Nephron progenitor cell (in vitro differentiated cells): ENCODE results near the gene TRDN.
A peak's percentile ranks its signal among the peaks of the same experiment; 100 is the strongest.

Experiments used
- DNase-seq: peaks from one replicate; pipeline ENCODE4 v3.0.0; 2021
- H3K27ac Mint-ChIP-seq: 2 replicates; pipeline ENCODE4 v1.8.0; 2021; ENCODE audit warnings: mild to moderate bottlenecking, moderate library complexity, mixed read lengths
- H3K27me3 Mint-ChIP-seq: 2 replicates; pipeline ENCODE4 v1.8.0; 2021; ENCODE audit warnings: mild to moderate bottlenecking, low read depth, mixed read lengths; ENCODE audit not compliant: poor library complexity
- H3K36me3 Mint-ChIP-seq: 2 replicates; pipeline ENCODE4 v1.8.0; 2021; ENCODE audit warnings: low read depth, mixed read lengths
- H3K4me1 Mint-ChIP-seq: 2 replicates; pipeline ENCODE4 v1.8.0; 2021; ENCODE audit warnings: mixed read lengths
- H3K4me3 Mint-ChIP-seq: 2 replicates; pipeline ENCODE4 v1.8.0; 2021; ENCODE audit warnings: mild to moderate bottlenecking, moderate library complexity, mixed read lengths
- H3K9me3 Mint-ChIP-seq: 2 replicates; pipeline ENCODE4 v1.8.0; 2021; ENCODE audit warnings: mild to moderate bottlenecking, moderate library complexity, mixed read lengths
- CTCF ChIP-seq: fragments of 200-600 bp; sonication (generic); IDR thresholded peaks from 2 replicates; pipeline ENCODE4 v1.5.0; 2021; ENCODE audit warnings: antibody characterized with exemption

TRDN gene

GRCh38 chr6:123211777-123212545 is 424.8 kb downstream of the TRDN start:
- H3K27ac Mint-ChIP-seq = no peak overlapping the region
- DNase-seq = no peak
- no peaks in the 10 kb centered on the region for H3K9me3 Mint-ChIP-seq
- H3K36me3 Mint-ChIP-seq = no peaks in the 10 kb centered on the region
- no peak for TF ChIP-seq CTCF
- no peak overlapping the region for H3K4me3 Mint-ChIP-seq
- no peaks in the 10 kb centered on the region for H3K4me1 Mint-ChIP-seq
- no peaks in the 10 kb centered on the region for H3K27me3 Mint-ChIP-seq

GRCh38 chr6:123210645-123211044 is 426.1 kb downstream of the TRDN start:
- TF ChIP-seq CTCF = no peak
- H3K4me1 Mint-ChIP-seq = no peaks in the 10 kb centered on the region
- H3K27me3 Mint-ChIP-seq = no peaks in the 10 kb centered on the region
- no peaks in the 10 kb centered on the region for H3K36me3 Mint-ChIP-seq
- H3K9me3 Mint-ChIP-seq = no peaks in the 10 kb centered on the region
- no peak for DNase-seq
- no peak overlapping the region for H3K27ac Mint-ChIP-seq
- no peak overlapping the region for H3K4me3 Mint-ChIP-seq

- Mint-ChIP-seq H3K4me3 (no peak overlapping the region), H3K36me3 (no peaks in the 10 kb centered on the region), H3K9me3 (peaks cover under 1% of the 10 kb centered on the region), H3K27ac (no peak overlapping the region), H3K27me3 (no peaks in the 10 kb centered on the region), H3K4me1 (peaks cover 6% of the 10 kb centered on the region)
- TF ChIP-seq CTCF = no peak
- DNase-seq = no peak
Measured at GRCh38 chr6:123207967-123208510, 428.7 kb downstream of the TRDN start.

- H3K4me1 Mint-ChIP-seq = peaks cover 9% of the 10 kb centered on the region
- peaks cover 7% of the 10 kb centered on the region for H3K36me3 Mint-ChIP-seq
- TF ChIP-seq CTCF = no peak
- H3K9me3 Mint-ChIP-seq = peaks cover 22% of the 10 kb centered on the region
- peak overlapping the region; percentile 76 for H3K27ac Mint-ChIP-seq
- no peaks in the 10 kb centered on the region for H3K27me3 Mint-ChIP-seq
- H3K4me3 Mint-ChIP-seq = no peak overlapping the region
- no peak for DNase-seq
Measured at GRCh38 chr6:123203928-123204327, 432.8 kb downstream of the TRDN start.

GRCh38 chr6:123201869-123202372 is 434.8 kb downstream of the TRDN start:
- Mint-ChIP-seq H3K27me3 (no peaks in the 10 kb centered on the region), H3K36me3 (peaks cover 7% of the 10 kb centered on the region), H3K27ac (no peak overlapping the region), H3K4me1 (peaks cover 9% of the 10 kb centered on the region), H3K9me3 (peaks cover 22% of the 10 kb centered on the region), H3K4me3 (no peak overlapping the region)
- DNase-seq = no peak
- TF ChIP-seq CTCF = no peak

GRCh38 chr6:123193298-123193697 is 443.5 kb downstream of the TRDN start:
- no peak for TF ChIP-seq CTCF
- no peak overlapping the region for H3K4me3 Mint-ChIP-seq
- no peak for DNase-seq
- H3K4me1 Mint-ChIP-seq = no peaks in the 10 kb centered on the region
- no peaks in the 10 kb centered on the region for H3K36me3 Mint-ChIP-seq
- H3K27ac Mint-ChIP-seq = no peak overlapping the region
- peaks cover 3% of the 10 kb centered on the region for H3K27me3 Mint-ChIP-seq
- no peaks in the 10 kb centered on the region for H3K9me3 Mint-ChIP-seq
